Measurements from ENCODE around the gene AGO4. TPM values are rescaled to one million over a fixed set of nuclear protein-coding genes. Genes with fewer than 3 reads are reported as not detected.

AGO4 gene
- total RNA-seq, 1 experiment from 2014 or later: 6.1 TPM

- intact Hi-C loops (cut with micrococcal nuclease): no loop called here
These were observed 12.5 kb upstream of the AGO4 start for GRCh38 chr1:35795295-35795694.

More at GRCh38 chr1:35795295-35795694, 12.5 kb upstream of the AGO4 start:
- ATAC-seq (no peak), DNase-seq (ENCODE audit: low read depth, low spot score) (no peak)
- Histone ChIP-seq H3K27ac (ENCODE audit: low read depth, low read length) (no peak overlapping the region), H3K27me3 (ENCODE audit: insufficient read depth, low read length) (no peaks in the 10 kb centered on the region), H4K20me1 (ENCODE audit: insufficient read depth) (no peaks in the 10 kb centered on the region), H3K9me3 (ENCODE audit: control insufficient read depth in 1 of 2, insufficient read depth in 1 of 2, low read depth in 1 of 2, low read length in 2 of 2) (no peaks in the 10 kb centered on the region), H3K9me2 (ENCODE audit: insufficient read depth) (no peaks in the 10 kb centered on the region), H2AFZ (ENCODE audit: low read depth, low read length, poor library complexity, severe bottlenecking) (no peak overlapping the region), H3K79me2 (ENCODE audit: insufficient read depth, low read length) (no peaks in the 10 kb centered on the region), H3K4me1 (ENCODE audit: control insufficient read depth in 1 of 2, insufficient read depth in 2 of 2, low read length in 2 of 2) (no peaks in the 10 kb centered on the region), H3K4me2 (ENCODE audit: low read length) (no peak overlapping the region), H3K36me3 (ENCODE audit: control insufficient read depth in 1 of 2, insufficient read depth in 2 of 2, low read length in 2 of 2) (no peaks in the 10 kb centered on the region), H3K4me3 (replicated peaks in 1 of 2; ENCODE audit: low read depth in 1 of 2, low read length in 2 of 2) (no peak overlapping the region), H3K9ac (ENCODE audit: low read length) (no peak overlapping the region)
- TF ChIP-seq POLR2A (IDR thresholded peaks at IDR 0.05; ENCODE audit: borderline replicate concordance, extremely low read depth, insufficient read depth, insufficient read length) (no peak), ZFX (IDR thresholded peaks at IDR 0.05) (no peak), SP1 (IDR thresholded peaks at IDR 0.05; ENCODE audit: low read depth) (no peak), REST (IDR thresholded peaks at IDR 0.05; ENCODE audit: low read depth) (no peak), SIN3A (IDR thresholded peaks at IDR 0.05; ENCODE audit: low read depth) (no peak), ELF1 (IDR thresholded peaks at IDR 0.05; ENCODE audit: borderline replicate concordance, low read depth) (no peak), EZH2phosphoT487 (IDR thresholded peaks at IDR 0.05; ENCODE audit: borderline replicate concordance) (no peak), FOSL1 (IDR thresholded peaks at IDR 0.05; ENCODE audit: low read depth) (no peak), TCF7L2 (IDR thresholded peaks at IDR 0.05; ENCODE audit: borderline replicate concordance, extremely low read depth, insufficient read depth, insufficient read length) (no peak), CBX3 (IDR thresholded peaks at IDR 0.05; ENCODE audit: low read depth) (no peak), ZBTB33 (IDR thresholded peaks at IDR 0.05; ENCODE audit: extremely low read depth, insufficient replicate concordance, low read length) (no peak), POLR2AphosphoS5 (IDR thresholded peaks at IDR 0.05; ENCODE audit: low read depth, low read length) (no peak), MAX (IDR thresholded peaks at IDR 0.05) (no peak), RAD21 (IDR thresholded peaks at IDR 0.05; ENCODE audit: low read depth) (no peak)
- ChIA-PET CTCF (no interaction called here), RAD21 (ENCODE audit: low non-redundant PET in 1 of 2, low total read pairs in 2 of 2, uncharacterized antibody in 2 of 2, unreplicated experiment in 2 of 2) (no interaction called here), POLR2A (no interaction called here)
- no TSS peak for BruUV-seq (replicated peaks)
